Measurements from ENCODE around the gene KIAA2012.

DNA sequence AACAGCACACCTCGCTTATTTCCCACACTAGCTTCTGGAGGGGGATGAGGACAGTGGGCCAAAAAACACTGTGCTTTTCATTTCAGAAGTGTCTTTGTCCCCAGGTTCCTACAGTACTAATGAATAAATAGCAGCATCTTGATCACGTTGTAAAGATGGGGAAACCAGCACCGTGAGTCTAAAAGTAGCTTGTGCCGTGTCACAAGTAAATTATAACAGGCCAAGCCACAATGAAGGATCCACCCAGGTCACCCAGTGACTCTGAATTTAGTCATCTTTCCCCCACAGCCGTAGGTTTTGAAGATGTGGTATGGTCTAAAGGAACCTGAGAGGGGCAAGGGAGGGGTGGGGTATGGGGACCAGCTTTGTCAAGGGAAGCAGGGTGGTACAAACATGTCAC, 30.6 kb upstream of the KIAA2012 start:
- TF ChIP-seq, protein P1, sequence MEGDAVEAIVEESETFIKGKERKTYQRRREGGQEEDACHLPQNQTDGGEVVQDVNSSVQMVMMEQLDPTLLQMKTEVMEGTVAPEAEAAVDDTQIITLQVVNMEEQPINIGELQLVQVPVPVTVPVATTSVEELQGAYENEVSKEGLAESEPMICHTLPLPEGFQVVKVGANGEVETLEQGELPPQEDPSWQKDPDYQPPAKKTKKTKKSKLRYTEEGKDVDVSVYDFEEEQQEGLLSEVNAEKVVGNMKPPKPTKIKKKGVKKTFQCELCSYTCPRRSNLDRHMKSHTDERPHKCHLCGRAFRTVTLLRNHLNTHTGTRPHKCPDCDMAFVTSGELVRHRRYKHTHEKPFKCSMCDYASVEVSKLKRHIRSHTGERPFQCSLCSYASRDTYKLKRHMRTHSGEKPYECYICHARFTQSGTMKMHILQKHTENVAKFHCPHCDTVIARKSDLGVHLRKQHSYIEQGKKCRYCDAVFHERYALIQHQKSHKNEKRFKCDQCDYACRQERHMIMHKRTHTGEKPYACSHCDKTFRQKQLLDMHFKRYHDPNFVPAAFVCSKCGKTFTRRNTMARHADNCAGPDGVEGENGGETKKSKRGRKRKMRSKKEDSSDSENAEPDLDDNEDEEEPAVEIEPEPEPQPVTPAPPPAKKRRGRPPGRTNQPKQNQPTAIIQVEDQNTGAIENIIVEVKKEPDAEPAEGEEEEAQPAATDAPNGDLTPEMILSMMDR (conservative IDR thresholded peaks at IDR 0.05; ENCODE audit: low read depth, low read length), result no peak
- no peak for TF ChIP-seq EZH2 (IDR thresholded peaks at IDR 0.05; ENCODE audit: borderline replicate concordance, low read depth, low read length, poor library complexity, severe bottlenecking)

Data from A673 (cell line).